Activated naive CD8-positive, alpha-beta T cell treated with anti-CD3 and anti-CD28 coated beads, Interleukin-2, amount 50 U/mL, for 16 hours (primary cell): ENCODE measurements around the gene NUDT16L1.

Source experiments
- DNase-seq: peaks from one replicate; pipeline ENCODE4 v3.0.0-alpha.2; 2020; ENCODE audit warnings: low read depth, low spot score

NUDT16L1 gene

DNA sequence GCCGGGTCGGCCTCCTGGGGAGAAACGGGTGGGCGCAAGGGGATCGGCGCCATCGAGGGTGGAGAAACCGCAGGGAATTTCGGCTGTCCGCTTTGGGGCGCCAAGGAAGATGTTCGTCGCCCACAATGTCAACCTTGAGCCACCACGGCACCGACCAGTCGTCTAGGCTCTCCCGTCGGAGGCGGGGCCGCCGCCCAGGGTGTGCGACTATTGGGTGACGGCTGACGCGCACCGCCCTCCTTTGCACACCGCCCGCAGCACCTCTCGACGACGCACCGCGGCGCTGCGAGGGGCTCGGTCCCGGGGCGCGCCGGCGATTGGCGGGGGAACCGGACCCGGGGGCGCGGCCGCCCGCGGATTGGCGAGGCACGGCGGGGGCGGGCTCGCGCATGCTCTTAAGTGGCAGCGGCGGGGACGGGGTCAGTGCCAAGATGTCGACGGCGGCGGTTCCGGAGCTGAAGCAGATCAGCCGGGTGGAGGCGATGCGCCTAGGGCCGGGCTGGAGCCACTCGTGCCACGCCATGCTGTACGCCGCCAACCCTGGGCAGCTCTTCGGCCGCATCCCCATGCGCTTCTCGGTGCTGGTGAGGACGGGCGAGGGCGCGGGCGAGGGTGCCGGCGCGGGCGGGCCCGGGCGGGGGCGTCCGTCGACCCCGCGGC lies at the start of gene NUDT16L1:
Gene NUDT16L1 (plus strand): TSS at position 267 of the 660 bp plus-strand sequence. CDS start 165 bp downstream, at position 432.
- peak; percentile 94 for DNase-seq

DNA sequence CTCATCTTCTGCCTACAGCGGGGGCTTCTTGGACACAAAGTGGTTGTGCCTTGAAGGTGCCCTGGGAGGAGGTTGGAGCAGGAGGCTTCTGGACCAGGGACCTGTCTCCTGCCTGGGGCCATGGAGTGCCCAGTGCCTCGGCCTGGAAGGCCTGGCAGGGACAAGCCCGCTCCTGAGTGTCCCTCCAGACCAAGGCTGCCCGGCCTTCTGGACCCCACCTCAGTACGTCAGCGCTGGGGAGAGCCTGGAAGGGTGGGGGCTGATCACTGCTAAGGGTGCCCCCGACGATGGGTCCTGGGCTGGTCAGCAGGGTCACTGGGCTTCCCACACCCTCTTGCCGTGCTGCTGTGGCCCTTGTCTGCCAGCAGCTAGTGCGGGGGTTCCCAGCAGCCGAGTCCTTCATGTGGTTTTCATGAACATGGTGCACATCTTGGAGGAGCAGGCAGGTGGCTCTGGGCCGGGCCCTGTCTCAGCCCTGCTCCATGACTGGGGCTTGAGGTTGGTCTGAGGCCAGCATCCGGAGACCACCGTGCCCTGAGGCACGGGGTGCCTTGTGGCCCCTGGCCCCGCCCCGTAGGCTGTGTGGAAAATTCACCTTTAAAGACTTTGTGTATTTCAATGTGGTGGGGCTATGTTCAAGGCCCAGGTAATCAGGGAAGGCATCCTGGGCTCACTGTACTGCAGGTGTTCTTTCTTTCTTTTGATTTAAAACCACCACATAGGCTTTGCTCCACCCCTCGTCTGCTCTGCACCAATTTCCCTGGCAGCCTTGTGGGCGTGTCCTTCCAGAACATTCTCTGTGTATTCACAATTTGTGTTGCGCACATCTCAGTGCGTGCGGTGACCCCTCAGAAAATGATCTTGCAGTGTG lies 46.4 kb upstream of the NUDT16L1 start:
- DNase-seq: no peak

DNA sequence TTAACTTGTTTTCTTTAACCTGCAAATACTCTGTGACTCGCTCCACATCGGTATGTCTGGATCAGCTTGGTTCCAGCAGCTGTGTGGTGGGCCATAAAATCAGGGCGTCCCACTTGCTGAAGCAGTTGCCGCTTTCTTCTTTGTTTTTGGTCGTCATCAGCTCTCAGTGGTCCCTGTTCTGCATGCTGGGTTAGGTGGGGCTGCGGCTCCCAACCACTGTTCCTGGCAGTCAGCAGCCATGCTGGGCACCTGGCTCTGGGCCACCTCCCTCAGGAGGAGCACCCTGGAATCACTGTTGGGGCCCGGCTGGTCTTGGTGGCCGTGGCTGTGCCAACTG lies 45.8 kb upstream of the NUDT16L1 start:
- DNase-seq: no peak

DNA sequence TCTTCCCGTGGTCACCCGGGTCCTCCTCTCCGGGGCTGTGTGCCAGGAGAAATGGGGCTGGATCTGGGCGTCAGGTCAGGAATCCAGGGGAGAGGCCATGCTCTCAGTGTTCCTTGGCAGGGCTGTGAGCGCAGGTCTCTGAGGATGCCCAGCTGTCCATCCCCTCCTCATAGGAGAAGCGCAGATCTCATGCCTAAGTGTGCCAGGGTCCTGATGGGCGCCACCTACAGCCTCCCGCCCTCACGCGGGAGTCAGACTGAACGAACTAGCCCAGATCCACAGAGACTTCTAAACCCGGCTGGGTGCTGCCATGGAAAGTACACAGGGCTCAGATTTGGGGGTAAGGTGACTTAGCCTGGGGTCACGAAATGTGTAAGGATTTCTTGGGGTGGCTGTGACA lies 44.4 kb upstream of the NUDT16L1 start:
- no peak for DNase-seq

DNA sequence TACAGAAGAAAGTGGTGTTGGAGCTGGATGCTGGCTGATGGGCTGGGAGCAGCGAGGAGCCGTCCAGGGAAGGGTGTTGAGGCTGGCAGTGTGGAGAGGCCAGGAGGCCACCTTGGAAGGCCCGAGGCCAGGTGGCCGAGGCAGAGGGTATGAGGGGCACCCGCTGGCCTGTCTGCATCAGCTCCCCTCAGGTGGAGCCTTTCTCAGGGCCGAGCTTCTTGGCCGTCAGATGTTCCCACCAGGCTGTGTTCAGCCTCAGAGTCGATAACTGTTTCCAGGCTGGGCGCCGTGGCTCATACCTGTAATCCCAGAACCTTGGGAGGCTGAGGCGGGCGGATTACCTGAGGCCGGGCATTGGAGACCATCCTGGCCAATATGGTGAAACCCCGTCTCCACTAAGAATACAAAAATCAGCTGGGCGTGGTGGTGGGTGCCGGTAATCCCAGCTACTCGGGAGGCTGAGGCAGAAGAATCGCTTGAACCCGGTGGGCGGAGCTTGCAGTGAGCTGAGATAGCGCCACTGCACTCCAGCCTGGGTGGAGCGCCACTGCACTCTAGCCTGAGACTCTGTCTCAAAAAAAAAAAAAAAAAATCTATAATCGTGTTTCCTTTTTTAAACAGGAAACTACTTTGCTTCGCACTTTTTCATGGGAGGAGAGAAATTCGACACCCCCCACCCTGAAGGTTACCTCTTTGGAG lies 43.5 kb upstream of the NUDT16L1 start:
- no peak for DNase-seq

DNA sequence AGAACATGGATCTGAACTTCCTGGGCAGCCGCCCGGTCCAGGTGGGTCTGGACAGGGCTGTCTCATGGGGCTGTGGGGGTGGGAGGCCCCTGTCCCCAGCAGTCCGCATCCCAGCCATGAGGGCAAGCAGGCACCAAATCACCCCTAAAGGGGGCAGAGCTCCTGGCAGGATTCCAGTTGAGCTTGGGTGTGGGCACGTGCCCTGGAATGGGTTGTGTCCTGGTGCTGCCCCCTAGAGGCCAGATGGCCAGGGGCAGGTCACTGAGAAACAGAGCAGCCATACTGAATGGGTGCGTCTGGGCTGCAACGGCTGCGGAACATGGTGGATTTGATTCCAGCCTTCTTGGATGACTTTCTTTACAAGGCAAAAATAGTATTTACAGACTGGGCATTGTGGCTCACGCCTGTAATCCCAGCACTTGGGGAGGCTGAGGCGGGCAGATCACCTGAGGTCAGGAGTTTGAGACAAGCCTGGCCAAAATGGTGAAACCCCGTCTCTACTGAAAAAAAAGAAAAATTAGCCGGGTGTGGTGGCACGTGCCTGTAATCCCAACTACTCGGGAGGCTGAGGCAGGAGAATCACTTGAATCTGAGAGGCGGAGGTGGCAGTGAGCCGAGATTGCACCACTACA lies 42.8 kb upstream of the NUDT16L1 start:
- peak; percentile 43 for DNase-seq

DNA sequence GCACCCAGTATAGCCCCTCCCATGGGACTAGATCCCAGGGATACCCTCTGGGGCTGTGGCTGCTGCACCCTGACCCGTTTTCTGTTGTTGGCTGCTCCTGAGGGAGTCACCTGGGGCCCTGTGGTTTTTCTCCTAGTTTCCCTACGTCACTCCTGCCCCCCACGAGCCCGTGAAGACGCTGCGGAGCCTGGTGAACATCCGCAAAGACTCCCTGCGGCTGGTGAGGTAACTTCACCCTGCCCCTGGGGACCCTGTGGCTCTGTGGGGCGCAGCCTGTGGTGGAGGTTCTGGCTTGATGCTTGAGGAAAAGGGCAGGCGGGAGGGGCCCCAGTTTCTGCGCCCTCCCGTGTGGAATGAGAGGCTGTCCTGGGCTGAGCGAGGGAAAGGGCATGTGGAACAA lies 41.5 kb upstream of the NUDT16L1 start:
- DNase-seq: no peak

DNA sequence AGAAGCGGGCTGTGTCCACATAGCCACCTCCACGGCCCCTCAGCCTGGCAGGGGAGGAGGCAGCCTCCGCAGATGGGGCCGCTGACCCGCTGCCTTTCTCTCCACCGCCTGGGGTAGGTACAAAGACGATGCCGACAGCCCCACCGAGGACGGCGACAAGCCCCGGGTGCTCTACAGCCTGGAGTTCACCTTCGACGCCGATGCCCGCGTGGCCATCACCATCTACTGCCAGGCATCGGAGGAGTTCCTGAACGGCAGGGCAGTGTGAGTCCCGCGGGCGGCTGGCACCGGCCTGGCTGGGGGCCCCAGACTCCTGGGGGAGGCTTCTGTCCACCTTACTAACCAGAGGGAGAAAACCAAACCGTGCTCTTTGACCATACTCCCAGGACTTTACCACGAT lies 40.8 kb upstream of the NUDT16L1 start:
- no peak for DNase-seq

DNA sequence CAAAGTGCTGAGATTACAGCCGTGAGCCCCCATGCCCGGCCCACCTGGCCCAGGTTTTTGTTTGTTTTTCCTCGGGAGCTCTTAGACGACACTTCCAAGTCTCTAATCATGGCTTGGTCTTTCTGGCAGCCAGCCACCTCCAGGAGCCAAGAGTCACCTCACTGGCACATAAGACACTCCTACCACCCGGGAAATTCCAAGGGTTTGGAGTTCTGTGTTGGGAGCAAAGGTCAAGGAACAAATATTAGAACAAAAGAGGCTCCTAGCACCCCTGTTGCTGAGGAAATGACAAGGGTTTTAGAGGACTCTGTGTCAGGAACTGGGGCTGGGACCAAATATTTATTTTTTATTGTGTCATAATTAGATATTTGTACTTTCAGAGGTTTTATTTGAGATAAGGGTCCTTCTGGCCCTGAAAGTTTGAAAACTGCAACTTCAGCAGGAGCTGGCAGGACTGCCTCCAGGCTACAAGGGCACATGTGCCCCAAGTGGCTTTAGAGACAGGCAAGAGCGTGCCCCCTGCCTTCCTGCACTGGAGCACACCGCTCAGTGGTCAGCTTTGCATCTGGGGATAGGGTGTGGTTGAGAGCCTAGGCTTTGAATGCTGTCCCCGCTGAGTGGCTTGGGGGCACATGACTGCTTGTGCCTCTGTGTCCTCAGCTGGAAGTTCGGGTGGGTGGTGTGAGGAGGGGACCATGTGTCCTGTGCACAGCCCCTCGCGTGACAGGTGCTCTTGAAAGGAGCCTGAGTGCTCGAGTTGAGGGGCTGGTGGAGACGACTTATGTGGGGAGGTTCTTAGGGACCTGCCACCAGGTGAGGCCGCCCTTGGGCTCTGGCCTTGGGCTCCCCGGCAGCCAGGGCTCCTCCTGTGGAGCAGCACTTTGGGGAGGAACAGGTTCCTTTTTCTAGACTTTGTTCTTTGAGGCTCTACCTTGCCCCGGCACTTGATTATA lies 39.1 kb upstream of the NUDT16L1 start:
- DNase-seq: no peak

DNA sequence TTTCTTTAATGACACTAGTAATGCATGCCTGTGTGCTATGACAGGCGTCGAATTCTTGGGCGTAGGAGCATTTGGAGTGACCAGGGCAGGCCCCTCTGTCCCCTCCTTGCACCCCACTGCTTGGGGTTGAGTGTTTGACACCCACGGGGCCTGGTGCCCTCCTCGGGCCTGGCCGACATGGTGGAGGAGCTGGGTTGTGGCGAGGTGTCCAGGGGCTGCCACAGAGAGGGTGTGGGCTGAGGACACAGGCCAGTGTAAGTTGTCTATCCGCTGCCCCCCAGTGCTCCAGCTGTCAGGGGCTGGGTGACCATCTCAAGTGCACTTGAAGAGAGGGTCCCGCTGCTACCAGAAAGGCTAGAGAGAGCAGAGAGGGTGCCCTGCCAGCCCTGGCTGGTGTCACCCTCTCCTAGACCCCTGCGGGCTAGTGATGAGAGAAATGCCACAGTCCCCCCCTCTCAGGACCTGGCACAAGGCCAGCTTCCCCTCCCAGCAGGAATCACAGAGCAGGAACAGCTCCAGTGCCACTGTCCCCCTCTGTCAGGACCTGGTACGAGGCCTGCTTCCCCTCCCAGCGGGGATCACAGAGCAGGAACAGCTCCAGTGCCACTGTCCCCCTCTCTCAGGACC lies 38.3 kb upstream of the NUDT16L1 start:
- no peak for DNase-seq

DNA sequence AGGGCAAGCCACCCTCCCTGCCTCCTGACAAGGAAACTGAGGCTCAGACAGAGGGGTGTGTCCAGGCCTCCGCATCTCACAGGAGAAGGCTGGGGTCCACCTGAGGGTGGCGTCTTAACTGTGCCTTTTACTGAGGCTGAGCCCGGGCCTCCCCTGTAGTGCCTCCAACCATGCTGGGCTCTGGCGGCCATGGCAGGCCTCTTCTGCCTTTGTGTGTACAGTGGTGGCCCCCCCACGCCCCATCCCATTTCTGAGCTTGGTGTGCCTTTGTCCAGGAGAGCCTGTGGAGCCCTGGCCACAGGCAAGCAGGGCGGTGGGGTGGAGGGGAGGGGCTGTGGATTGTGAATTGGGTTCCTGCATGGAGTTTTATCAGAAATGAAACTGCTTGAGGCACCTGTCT lies 37.6 kb upstream of the NUDT16L1 start:
- no peak for DNase-seq

DNA sequence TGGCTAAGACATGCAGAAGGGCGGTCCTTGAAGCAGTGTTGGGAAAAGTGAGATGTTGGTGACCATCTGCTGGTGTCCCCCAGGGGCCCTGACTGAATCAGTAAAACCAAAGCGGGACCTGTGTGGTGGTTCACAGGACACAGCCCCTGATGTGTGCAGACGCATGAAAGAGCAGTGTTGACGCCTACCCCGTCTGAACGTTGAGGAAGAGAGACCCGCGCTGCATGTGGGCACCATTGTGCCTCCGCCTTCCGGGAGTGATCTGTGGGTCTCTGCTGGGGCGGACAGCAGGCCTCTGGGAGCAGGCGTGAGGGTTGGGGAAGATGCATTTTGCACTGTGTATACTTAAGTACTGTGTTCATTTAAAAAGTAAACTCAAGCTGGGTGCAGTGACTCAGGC lies 37.1 kb upstream of the NUDT16L1 start:
- no peak for DNase-seq

DNA sequence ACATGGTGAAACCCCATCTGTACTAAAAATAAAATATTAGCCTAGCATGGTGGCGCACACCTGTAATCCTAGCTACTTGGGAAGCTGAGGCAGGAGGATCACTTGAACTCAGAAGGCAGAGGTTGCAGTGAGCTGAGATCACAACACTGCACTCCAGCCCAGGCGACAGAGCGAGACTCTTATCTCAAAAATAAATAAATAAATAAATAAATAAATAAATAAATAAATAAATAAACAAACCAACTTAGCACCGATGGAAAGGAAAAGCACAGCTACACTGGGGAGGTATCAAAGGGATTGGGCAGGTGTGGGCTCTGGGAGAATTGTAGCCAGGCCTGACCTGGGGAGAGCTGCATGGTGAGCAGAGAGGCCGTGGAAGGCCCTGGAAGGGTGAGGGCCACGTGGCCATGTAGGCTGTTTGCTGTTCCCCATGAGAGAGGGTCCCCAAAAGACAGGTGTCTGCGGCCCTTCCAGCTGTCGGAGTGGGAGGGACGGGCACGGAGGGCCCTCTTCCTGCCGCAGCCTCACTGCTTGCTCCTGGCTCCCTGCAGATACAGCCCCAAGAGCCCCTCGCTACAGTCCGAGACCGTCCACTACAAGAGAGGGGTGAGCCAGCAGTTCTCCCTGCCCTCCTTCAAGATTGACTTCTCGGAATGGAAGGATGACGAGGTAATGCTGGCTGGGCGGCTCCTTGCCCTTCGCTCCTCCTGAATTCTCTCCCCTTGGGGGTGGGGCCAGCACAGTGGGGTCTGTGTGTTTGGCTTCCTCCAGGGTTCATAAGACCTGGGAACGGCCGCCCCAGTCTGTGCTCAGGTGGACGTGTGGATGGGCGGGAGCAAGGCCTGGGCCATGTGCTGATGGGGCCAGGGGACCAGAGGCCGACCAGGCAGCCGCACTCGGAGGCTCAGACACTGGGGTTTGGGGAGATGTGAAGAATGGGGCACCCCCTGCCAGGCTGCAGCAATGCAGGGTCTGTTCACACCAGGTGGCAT lies 36.4 kb upstream of the NUDT16L1 start:
- no peak for DNase-seq

DNA sequence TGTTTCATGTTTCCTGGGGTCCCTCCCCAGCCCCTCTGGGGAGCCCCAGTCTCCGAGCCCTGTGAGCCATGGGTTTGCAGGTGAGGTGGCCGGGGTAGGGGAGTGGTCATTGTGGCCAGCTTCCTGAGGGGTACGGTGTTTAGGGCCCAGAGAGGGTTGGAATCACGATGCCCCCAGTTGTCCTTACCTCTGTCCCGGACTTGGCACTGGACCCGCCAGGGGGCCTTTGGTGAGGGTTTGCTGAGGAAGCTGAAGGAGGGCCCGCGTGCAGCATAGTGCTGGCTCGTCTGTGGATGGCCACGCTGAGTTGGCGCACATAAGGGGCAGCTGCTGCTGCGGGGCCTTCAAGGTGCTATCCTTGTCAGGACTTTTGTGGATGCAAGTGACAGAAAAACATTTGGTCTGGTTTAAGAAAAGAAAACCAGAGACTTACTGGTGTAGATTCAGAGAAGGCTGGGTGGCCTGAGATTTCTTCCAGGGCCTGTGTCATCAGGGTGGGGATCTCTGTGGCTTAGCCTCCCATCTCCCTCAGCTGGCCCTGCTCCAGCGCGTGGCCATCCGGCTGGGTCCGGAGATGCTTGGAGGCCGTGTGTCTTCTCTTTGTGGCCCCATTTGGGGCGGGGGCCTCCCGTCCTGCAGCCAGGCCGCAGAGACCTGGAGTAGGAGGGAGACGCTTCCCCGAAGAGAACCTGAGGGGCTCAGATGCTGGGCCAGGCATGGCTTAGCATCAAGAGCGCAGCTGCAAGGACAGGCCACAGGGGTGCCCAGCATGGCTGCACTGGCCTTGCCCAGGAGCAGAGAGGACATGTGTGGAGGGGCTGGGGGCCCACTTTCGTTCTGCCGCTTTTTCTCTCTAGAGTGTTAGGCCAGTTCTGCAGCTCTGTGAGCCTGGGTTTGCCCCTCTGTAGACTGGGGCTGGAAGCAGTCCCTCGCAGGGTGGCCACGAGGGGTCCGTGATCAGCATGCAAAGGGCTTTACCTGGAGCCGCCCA lies 33.7 kb upstream of the NUDT16L1 start:
- no peak for DNase-seq

DNA sequence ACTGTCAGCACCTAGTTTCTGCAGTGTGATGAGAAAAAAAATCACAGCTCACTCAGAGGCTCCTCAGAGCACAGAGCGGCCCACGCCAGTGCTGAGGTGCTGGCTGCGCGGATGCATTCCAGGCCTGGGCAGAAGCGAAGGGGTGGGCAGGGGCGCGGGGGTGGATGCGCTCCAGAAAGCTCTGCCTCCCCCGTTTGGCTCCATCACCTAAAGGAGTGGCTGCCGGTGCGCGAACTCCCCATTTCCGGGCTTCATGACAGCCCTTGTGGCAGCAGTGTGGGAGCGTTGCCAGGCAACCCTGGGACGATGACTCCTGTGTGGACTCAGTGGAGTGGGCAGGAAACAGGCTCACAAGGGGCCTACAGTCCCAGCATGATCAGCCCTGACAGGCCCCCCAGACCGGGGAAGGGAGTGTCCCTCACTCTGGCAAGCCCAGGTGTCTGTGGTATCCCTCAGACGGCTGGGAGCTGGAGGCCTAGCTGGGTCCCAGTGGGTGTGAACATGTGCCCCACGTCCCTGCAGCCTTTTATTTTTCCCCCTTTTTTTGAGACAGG lies 32.8 kb upstream of the NUDT16L1 start:
- peak; percentile 44 for DNase-seq

DNA sequence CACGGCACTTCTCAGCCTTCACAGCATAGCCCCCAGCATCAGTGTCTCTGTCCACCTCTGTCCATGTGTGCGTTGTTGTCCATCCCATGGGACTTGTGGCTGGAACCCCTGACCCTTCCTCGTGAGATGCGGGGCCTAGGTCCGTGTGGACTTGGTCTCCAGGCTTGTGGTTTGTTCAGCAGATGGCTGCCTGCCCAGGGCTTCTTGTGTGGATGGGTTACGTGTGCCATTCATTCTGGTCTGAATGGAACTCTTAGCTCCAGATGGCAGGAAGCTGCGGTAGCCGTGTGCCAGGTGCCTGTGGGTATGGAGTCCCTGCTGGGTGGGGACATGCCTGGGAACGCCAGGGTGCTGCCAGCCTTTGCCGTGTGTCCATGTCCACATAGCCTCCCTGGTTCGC lies 31.7 kb upstream of the NUDT16L1 start:
- no peak for DNase-seq

DNA sequence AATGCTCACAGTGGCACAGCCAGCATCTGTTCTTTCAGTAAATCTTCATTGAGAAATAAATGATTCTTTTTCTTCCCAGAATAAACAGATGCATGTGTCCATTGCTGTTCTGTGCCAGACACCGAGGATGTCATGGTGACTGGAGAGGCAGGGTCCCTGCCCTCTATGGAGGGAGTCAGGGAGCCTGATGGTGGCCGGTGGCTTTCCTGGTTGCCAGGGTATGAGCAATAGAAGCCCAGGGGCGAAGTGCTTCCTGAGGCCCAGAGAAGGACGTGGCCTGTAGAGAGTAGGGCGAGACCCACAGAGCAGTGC lies 29.9 kb upstream of the NUDT16L1 start:
- no peak for DNase-seq
